ENCODE data around the gene NPPB.

NPPB gene

GRCh38 chr1:11858158-11858557 is 587 bp downstream of the NPPB start:
- DNase-seq (ENCODE audit: low read depth in 4 of 4, low spot score in 1 of 4): no peak

DNA sequence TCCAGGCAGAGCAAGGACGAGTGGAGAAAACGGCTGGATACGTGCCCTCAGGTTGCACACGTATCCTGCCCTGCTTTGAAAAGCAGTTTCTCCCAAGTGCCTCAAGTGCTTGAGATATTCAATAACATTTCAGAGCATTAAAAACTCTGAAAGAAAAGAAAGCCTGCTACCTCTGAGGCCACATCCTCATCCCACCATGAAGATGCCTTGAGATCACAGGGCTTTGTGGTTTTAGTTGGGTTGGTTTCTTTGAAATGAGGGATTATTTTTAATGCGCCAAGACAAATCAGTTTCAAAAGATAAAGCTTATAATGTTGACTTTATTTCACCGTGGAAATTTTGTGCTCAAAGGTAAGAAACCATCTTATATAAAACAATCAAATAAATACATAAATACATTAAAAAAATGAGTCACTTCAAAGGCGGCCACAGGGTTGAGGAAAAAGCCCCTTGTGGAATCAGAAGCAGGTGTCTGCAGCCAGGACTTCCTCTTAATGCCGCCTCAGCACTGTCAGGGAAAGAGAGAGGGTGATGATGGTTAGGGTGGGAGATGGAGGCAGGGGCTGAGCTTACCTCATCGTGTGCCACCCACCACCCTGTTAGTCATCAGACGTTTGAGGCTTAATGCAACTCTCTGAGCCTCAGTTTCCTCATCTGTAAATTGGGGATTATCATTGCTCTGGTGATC is 1.4 kb downstream of the NPPB start:
- no peak for DNase-seq (ENCODE audit: low read depth in 4 of 4, low spot score in 1 of 4)

DNA sequence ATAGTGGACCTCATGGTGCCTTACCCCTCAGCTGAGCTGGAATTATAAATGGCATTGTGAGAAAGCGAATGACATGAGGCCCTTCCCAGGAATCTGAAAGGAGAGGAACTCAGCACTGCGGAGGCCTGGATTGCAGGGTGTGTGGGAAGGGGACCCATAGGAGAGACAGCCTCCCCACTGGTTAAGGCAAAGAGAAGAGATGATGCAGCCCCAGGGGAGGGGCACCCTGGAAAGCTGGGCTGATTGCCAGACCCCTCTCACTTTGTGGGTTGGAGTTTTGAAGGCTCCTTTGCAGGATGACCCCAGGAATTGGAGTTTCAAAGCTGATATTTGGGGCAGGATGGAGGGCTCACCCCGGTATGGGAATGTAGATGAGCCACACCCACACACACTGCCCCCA is 2.0 kb downstream of the NPPB start:
- no peak for DNase-seq (ENCODE audit: low read depth in 4 of 4, low spot score in 1 of 4)

DNA sequence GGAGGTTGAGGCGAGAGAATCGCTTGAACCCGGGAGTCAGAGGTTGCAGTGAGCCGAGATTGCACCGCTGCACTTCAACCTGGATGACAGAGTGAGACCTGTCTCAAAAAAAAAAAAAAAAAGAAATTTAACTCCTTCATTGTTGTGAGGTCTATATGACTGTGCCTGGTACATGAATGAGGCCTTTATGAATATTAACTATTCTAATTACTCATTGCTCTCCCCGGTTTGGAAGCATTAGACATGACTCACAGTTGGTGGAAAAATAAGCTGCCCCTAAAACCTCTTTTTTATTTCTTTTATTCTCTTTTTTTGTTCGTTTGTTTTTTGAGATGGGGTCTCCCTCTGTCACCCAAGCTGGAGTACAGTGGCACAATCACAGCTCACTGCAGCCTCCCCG is 3.3 kb downstream of the NPPB start:
- DNase-seq (ENCODE audit: low read depth in 4 of 4, low spot score in 1 of 4): no peak

GRCh38 chr1:11854519-11854918 is 4.2 kb downstream of the NPPB start:
- DNase-seq (ENCODE audit: low read depth in 4 of 4, low spot score in 1 of 4): no peak

DNA sequence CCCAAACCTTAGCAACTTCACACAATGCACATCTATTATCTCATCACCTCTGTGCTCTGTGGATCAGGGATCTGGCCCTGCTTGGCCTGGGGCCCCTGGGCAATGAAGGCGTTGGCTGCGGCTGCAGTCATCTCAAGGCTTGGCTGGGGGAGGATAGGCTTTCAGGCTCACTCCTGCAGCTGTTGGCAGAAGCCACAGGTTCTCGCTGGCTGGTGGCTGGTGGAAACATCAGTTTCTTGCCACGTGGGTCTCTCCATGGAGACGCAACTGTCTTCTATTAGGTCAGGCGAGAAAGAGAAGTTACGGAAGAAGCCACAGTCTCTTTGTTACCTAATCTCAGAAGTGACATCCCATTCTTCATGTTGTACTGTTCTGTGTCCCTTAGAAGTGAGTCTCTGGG is 7.6 kb downstream of the NPPB start:
- DNase-seq (ENCODE audit: low read depth in 4 of 4, low spot score in 1 of 4): no peak

GRCh38 chr1:11850156-11850555 is 8.6 kb downstream of the NPPB start:
- DNase-seq (ENCODE audit: low read depth in 4 of 4, low spot score in 1 of 4): no peak

DNA sequence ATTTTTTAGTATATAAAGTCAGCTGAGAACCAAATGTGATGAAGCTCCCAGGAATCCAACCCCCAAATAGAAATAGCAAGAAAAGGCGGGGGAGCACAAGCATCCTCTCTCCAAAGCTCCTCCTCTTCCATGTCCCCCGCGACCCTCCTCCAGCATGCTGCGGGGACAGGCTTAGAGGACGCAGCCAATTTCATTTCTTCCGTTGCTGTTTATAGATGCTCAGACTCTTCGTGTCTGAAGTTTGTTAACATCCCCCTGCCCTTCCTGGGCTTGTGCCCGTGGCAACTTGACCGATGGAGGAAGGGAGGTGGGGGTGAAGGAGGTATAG is 10.4 kb downstream of the NPPB start:
- no peak for DNase-seq (ENCODE audit: low read depth in 4 of 4, low spot score in 1 of 4)

DNA sequence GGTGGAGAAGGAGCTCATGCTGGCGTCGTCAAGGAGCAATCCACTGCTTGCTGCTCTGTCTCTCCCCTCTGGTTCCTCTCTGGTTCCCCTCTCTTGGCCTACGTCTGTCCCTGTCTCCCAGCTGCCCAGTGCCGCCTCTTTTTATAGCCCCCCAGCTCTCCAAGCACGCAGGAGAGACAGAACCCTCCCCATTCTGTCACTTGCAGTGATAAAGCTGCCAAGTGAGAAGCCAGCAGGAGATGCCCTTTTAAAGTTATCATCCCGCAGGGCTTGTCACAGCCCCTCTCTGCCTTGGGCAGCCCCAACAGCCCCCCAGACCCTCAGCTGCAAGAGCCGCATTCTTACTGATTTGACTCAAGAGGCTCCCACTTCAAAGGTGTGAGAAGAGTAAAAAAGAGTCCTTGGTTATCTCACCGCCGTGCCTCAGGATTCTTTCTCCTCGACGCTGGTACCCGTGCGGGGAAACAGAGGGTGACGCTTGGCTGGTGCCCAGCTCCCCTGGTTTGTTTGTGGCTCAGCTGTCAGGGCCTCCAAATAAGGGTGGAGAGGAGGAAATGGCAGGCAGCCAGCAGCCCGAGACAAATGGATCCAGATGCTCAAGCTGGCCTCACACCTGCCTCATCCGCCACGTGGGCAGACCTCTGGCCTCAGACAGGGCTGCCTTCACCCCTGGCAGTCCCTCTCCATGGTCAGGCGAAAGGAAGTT is 10.9 kb downstream of the NPPB start, which contains the start of gene NPPA:
TSS of gene NPPA (minus strand) at position 117 of the 706 bp plus-strand sequence. CDS start at position 18, 99 bp downstream.
- DNase-seq (ENCODE audit: low read depth in 4 of 4, low spot score in 1 of 4): no peak

DNA sequence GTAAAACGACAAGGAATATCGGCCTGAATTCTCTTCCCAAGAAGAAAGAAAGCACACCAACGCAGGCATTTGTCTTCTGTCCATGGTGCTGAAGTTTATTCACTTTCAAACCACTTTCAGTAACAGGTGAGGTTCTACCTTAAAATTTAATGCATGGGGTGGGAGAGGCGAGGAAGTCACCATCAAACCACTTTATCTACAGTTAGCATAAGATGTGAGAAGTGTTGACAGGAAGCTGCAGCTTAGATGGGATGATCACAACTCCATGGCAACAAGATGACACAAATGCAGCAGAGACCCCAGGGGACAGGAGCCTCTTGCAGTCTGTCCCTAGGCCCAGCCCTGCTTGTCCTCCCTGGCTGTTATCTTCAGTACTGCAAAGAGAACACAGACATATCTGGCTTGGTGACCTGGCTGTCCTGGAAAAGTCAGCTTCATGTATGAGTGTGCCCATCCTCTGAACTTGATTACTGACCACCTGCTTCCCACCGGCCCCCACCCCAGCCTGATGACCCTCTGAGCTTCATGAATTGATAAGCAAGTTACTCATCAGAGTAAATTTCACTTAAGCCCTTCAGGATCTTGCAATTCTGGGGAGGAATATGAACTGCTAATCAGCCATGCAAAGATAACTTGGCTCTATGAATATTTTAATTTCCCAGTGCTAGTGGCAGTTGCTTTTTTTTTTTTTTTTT is 13.0 kb downstream of the NPPB start:
- no peak for DNase-seq (ENCODE audit: low read depth in 4 of 4, low spot score in 1 of 4)

DNA sequence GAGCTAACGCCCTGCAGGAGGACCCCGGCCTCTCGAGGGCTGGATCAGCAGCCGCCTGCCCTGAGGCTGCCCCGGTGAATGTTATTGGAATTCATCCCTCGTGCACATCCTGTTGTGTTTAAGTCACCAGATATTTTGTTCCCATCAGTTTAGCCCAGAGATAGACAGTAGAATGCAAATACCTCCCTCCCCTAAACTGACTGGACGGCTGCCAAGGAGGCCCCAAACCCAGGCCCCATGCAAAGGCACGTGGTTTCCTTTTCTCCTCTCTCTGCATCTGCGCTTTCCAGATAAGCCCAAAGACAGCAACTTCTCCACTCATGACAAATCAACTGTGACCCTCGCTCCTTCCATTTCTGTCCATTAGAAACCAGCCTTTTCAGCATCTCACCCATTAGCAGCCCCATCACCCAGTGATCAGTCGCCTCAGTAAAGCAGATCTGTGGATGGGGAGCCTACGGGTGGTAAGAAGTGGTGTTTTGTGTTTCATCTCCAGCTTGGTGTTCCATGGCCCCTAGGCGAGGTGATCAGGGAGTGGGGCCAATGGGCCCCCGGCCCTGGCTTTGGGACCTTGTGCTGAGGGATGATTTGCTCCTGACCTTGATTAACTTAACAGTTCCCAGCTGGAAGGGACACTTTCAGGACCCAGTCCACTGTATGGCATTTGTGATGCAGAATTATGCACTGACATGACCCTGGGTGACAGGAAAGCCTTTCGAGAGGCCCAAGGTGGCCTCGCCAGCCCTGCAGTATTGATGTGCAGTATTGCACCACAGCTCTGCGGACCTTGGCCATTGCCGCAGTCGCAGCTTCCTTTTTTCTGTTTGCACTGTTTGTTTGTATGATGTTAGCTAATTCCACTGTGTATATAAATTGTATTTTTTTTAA is 16.3 kb downstream of the NPPB start:
- no peak for DNase-seq (ENCODE audit: low read depth in 4 of 4, low spot score in 1 of 4)

DNA sequence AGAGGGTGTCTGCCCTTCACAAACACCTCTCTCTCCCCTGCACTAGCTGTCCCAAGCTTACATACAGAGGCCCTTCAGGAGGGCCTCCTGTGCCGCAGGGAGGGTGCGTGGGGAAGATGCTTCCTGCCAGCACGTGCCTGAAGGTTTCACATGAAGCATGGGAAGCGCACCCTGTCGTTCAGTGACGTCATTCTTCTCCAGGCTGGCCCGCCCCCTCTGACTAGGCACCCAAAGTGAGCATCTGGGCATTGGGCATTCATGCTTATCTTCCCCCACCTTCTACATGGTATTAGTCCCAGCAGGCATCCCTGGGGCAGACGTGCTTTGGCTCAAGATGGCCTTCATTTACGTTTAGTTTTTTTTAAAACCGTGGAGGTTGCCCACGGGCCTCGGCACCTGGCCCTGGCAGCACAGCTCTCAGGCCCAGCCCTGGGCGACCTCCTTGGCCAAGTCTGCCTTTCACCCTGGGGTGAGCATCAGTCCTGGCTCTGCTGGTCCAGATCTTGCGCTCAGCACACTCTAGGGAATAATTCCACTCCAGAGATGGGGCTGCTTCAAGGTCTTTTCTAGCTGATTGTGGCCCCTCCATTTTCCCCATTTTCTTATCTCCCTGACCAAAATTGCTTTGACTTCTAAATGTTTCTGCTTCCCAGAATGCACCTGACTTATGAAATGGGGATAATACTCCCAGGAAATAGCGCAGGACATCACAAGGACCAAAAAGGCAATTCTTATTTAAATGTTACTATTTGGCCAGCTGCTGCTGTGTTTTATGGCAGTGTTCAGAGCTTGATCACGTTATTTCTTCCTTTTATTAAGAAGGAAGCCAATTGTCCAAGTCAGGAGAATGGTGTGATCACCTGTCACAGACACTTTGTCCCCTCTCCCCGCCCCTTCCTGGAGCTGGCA is 17.2 kb downstream of the NPPB start:
- no peak for DNase-seq (ENCODE audit: low read depth in 4 of 4, low spot score in 1 of 4)

- DNase-seq (ENCODE audit: low read depth in 4 of 4, low spot score in 1 of 4): no peak
Observed at GRCh38 chr1:11839727-11840705, 18.7 kb downstream of the NPPB start.

DNA sequence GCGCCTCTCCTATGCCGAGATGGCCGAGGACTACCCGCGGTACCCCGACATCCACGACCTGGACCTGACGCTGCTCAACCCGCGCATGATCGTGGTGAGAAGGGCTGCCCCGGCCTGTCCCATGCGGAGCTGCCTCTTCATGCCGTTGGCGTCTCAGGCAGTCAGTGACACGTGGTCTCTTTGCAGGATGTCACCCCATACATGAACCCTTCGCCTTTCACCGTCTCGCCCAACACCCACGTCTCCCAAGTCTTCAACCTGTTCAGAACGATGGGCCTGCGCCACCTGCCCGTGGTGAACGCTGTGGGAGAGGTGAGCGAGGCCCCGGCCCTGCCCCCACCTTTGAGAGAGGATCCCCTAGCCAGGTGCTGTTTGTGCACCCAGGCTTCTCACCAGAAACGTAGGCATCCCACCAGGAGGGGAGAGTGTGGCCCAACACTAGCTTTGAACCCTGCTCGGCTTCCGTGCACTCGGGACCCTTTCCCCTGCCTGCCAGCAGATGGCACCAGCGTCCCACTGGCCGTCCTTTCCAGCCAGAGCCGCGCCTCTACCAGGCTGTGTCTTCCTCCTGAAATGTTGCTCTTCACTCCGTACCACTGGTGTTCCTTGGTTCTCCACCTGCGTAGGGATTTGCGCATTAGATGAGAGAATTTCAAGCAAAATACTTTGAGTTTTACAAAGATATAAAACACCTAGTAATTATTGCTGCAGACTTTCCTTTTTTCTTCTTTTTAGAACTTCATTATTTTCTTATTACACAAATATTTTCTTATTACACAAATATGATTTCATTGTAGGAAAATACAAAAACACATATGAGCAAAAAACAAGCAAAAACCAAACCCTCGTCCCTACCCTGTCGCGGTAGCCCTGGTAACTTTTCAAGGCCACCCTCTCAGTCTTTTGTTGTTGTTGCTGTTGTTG is 20.1 kb downstream of the NPPB start:
- peak; percentile 46 to 65 (median 54) for DNase-seq (ENCODE audit: low read depth in 4 of 4, low spot score in 1 of 4)

- no peak for DNase-seq (ENCODE audit: low read depth in 4 of 4, low spot score in 1 of 4)
Observed at GRCh38 chr1:11837767-11838348, 20.9 kb downstream of the NPPB start.

- no peak for DNase-seq (ENCODE audit: low read depth in 4 of 4, low spot score in 1 of 4)
Observed at GRCh38 chr1:11836955-11837766, 21.6 kb downstream of the NPPB start.

Data from stimulated activated CD4-positive, alpha-beta T cell treated with anti-CD3 and anti-CD28 coated beads, Interleukin-1b, Interleukin-23, amount 100 ng/mL, for 24 hours (primary cell).